HG03521 (cell line): Measurements from ENCODE around the gene SEC61A1.

Source experiments
- ATAC-seq: cut with Tn5 transposase; IDR thresholded peaks from one replicate; pipeline ENCODE4 v1.9.1; 2021; ENCODE audit warnings: mild to moderate bottlenecking, moderate library complexity; ENCODE audit not compliant: unreplicated experiment

SEC61A1 gene

GRCh38 chr3:128051837-128052594 is at the start of gene SEC61A1:
Gene SEC61A1 (plus strand): TSS chr3:128052437. CDS start chr3:128052553, 116 bp downstream.
- peak; percentile 93 for ATAC-seq

DNA sequence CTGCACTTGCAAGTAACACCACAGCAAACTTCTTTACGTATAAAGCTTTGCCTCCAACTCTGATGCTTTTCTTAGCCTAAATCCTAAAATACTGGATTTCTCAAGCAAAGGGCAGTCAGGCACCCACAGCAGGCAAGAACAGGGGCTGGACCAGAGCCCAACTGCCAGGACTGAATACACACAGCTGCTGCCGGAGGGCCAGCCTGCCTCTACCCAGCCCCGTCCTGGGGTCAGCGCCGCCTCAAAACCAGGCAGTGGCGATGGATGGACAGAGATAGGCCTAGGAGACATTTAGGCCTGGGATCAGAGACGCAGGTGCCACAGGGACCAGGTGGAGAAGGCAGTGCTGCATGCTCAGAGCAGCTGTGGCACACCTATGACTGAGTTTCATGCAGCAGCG is 47.6 kb upstream of the SEC61A1 start:
- ATAC-seq, result no peak

- no peak for ATAC-seq
Measured at GRCh38 chr3:128006061-128007032, 45.9 kb upstream of the SEC61A1 start.

GRCh38 chr3:128007033-128007424 is 45.2 kb upstream of the SEC61A1 start:
- ATAC-seq, result no peak

DNA sequence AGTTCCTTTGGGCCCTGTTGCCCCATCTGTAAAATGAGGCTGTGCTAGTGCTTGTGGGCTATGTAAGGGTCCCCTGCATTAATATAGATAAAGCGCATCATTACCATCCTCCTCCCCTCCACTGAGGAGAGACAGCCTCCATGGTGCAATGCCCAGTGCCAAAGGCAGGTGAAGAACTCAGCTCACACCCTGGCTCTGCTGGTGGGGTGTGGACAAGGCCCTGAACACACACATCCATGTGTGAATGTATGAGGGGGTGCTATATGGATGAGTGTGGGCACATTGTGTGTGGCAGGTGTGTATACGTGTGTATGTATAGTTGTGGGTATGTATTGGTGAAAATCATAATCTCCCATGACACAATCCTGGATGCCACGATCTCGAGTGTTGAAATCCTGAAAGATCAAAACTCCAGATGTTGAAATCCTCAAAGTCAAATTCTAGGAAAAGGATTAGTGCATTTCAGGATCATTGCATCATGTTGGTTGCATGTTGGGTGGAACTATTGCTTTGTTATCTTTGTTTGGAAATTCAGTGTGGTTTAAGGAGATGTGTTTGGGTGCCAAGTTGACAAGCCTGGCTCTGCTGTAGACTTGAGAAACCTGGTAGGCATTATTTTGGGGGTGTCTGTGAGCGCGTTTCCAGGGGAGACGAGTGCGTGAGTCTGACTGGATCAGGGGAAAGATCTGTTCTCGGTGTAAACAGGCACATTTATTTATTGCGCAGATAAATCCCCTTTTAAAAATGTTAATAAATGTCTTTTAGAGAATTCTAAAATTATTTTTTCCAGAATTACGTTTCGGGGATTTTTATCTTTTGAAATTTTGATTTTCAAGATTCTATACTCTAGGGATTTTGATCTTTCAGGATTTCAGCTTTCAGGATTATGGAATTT is 42.0 kb upstream of the SEC61A1 start:
- no peak for ATAC-seq

- ATAC-seq, result no peak
Measured at GRCh38 chr3:128011140-128011539, 41.1 kb upstream of the SEC61A1 start.

- no peak for ATAC-seq
Measured at GRCh38 chr3:128012050-128012449, 40.2 kb upstream of the SEC61A1 start.

- no peak for ATAC-seq
Measured at GRCh38 chr3:128014548-128014947, 37.7 kb upstream of the SEC61A1 start.

DNA sequence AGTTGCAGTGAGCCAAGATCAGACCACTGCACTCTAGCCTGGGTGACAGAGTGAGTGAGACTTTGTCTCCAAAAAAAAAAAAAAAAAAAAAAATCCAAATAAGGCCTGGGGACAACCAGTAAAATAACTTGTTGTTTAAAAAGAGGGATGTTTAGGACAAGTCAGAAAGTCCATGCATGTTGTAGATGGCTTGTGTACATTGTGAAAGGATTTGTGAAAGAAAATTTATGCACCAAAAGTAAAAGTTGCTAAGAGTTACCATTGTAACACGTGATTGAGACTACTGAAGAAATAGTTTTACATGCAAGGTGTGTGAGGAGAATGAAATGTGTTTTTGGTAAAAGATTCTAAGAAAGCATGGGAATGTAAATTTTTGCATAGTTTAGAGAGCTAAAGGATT is 35.7 kb upstream of the SEC61A1 start:
- ATAC-seq, result no peak

DNA sequence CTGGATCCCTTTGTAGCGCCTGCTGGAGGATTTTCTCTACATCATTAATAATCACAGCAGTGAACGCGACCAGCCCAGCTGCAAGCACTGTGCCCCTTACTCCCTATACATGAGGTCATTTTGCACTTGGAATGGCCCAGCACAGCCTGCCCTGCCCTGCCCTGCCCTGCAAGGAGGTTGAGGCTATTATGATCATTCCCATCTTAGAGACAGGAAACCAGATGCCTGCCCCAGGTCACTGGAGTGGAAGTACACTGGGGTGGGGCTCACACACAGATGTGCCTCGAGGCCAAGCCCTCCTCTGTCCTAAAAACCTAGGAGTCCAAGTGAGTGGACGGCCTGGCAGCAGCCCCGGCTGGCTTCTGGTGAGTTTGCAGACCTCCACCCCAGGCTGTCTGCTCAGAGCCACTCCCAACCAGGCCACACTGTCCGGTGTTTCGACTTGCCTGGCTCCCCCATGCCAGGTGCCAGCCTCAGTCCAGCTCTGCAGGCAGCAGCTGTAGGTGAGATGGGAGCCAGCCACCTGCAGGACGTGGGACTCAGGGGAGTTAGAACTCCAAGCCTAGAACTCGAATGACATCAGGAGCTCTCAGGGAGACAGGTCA is 30.4 kb upstream of the SEC61A1 start:
- no peak for ATAC-seq

- ATAC-seq, result no peak
Measured at GRCh38 chr3:128033102-128033501, 19.1 kb upstream of the SEC61A1 start.

DNA sequence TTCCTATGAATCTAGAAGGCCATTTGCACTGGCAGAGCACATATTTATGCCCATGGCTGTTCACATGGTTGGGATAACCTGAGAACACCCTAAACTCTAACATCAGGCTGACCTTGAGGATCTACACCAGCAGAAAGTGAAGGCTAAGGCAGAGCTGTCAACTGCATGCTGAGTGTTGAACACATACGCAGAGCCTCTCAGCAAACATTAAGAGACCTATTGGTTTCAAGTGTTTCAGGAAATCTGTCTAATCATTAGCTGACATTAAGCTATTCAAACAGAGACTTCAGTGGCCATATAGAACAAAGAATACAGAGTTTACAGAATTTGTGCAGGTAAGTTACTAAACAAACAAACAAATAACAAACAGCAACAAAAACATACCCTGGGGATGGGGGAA is 16.1 kb upstream of the SEC61A1 start:
- ATAC-seq, result no peak

DNA sequence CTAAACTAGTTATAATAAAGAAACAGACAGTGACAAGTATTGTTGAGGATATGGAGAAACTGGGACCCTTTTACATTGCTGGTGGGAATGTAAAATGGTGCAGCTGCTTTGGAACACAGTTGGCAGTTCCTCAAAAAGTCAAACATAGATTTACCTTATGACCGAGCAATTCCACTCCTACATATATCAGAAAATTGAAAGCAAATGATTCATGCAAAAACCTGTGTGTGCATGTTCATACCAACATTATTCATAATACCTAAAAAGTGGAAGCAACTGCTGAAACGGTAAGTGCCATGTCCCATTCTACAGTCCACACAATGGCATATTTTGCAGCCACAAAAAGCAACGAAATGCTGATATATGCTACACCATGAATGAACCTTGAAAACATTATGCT is 12.2 kb upstream of the SEC61A1 start:
- no peak for ATAC-seq

GRCh38 chr3:128040660-128041059 is 11.6 kb upstream of the SEC61A1 start:
- no peak for ATAC-seq

DNA sequence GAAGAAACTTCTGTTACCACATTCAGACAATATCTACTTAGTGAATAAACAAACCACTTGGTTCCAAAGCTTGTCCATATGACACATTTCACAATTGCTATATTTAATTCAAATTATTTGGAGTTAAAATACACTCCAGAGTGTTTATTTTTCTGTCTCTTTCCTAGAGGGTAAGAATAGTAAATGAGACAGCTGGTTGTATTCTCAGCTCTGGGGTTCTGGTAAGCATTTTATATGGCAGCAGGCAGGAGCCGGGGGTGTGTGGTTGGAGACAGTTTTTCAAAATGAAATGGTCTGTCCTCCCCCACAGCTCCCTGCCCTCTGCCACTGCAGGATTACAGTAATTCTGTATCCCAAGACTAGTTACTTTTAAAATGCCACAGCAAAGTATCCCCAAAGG is 10.9 kb upstream of the SEC61A1 start:
- no peak for ATAC-seq

DNA sequence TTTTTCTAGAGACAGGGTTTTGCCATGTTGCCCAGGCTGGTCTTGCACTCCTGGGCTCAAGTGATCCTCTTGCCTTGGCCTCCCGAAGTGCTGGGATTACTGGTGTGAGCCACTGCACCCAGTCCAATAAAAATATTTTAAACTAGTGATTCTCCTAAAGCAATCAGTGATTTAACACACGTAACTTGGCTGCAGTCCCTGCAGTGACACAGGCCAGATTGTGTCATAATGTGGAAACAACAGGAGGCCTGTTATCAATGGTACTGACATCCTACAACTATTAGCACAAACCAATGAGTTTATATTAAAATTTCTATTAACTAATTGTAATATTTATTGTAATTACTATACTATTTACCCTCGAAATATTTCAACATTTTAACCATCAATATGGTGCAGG is 1.6 kb upstream of the SEC61A1 start:
- ATAC-seq, result no peak

- no peak for ATAC-seq
Measured at GRCh38 chr3:128051459-128051836, 789 bp upstream of the SEC61A1 start.

GRCh38 chr3:128052595-128053351 is 536 bp downstream of the SEC61A1 start:
- no peak for ATAC-seq

DNA sequence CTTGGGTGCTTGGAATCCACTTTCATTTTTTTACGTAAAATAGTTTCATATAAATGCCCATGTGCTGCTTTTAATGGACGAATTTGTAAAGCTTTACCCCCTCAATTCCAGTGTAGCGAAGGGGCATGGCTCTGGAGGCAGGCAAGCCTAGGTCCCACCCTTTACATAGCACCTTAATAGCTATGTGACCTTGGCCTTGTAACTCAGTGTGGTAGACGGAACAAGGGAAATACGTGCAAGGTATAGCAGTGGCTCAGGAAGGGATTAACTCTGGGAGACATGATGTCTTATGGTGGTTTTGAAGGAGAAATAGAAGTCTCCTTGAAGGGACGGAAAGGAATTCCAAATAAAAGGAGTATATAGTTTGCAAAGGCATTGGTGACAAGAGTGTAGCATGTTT is 1.4 kb downstream of the SEC61A1 start:
- no peak for ATAC-seq

DNA sequence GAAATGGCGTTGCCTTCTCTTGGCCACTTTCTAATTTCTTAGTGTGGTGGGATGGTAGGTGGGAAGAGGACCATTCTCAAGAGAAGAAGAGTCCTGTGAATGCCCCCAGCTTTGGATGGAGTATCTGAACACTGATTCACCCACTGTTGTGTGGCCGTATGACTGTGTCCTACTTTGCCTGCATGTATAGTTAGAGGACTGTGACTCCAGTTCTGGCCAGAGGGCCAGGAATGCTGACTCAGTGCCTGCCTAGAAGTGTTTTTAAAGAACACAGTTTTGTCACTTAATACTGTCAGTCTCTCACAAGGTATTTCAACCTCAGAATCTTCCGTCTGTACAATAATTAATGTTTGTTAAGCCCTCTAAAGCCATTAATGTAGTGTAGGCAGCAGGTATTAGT is 2.1 kb downstream of the SEC61A1 start:
- ATAC-seq, result no peak
